SHP77 (cell line): ENCODE data around the gene ANXA8.
"Not testable (repeated sequence)": the region's sequence is repeated elsewhere in the genome, so short reads cannot be mapped to it uniquely, and the experiment has no call there.

Source experiments
- DNase-seq, 2 experiments: peaks; one replicate each; lab custom pipeline; 2025; lab: John Stamatoyannopoulos, UW

Gene ANXA8

DNA sequence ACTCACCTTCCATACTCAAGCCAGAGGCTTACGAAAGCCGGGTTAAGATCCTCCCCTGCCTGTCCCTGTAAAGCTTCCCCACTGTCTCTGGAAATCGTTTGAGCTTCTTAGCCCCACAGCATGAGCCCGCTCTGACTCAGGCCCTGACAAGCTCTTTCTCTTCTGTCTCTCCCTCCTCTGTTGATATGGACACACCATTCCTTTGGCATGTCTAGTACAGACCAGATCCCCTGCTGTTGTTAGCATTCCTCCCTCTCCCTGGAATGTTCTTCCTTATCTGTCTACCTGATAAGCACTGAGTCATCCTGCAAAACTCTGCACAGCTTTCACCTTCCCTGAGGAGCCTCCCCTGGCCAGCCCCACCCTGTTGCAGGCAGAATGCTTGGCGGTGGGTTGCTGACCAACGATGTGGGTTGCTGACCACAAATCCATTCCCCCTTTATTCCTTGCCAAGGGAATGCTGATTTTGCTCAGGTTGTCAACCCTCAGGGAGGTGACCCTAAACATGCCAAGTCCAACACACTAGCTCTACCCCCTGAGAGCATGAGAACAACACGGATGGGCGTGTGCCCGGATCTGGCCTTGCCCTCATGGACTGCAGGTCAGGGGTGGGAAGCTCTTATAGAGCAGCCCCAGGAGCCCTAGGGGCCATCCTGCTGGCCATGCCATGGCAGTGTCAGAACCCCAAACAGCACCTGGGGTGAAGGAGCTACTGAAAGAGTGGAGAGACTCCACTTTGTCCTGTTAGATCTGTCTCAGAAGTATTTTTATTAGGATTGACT, 21.1 kb downstream of the ANXA8 start:
- DNase-seq: not testable (repeated sequence)

DNA sequence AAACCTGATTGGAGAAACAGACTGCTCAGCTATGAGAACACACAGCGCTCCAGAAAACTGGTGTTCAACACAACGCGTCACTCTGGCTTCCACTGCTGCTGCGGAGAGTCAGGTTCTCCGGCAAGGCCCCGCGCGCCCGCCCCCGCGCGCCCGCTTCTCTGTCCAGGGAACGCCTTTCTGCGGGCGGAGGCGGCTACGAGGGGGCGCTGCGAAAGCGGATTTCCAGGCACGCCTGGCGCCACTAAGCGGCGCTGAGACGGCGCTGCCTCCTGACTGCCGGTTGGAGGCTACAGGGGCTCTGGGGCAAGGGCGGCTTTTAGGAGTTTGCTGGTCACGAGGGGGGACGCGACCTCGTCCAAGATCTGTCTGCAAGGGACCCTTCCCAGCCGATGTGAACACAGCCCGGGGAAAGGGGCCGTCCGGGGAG, 22.6 kb downstream of the ANXA8 start:
- not testable (repeated sequence) for DNase-seq

DNA sequence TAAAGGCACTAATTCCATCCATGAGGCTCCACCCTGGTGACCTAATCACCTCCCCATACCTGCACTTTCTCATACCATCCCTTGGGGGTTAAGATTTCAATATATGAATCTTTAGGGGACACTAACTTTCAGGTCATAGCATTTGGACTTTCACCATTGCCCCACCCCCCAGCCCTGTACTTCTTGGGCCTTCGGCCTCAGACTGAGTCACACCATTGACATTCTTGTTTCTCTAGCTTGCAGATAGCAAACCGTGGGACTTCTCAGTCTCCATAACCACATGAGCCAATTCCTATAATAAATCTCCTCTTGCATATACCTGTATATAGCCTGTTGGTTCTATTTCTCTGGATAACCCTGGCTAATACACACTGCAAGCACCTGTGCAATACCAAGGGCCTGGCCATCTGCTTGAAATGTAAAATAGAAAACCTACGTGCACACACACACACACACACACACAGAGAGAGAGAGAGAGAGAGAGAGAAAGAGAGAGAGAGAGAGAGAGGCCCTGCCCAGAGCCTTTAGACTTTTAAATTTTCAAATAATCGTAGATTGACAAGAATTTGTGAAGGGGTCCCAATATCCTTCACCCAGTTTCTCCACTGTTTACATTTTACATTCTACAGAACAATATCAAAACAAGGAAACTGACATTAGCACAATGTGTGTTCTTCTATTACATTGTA, 25.3 kb downstream of the ANXA8 start:
- DNase-seq: no peak

DNA sequence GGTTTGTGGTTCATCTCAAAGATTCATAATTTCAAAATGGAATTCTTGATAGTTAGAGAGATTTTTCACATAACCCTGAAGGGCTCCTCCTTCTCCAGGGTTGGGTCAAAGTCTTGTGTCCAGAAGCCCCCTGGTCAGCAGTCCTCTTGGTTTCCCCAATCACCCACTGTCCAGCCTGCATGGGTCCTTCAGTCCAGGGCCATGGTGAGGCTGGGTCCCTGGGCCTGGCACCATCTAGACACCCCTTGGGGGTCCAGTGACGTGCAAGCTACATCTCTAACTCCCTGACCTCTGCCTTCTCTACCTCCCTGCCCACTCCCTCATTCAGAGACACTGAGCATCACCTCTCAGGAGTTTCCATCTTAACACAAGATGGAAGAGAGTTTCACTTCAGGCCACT, 26.1 kb downstream of the ANXA8 start:
- no peak for DNase-seq

DNA sequence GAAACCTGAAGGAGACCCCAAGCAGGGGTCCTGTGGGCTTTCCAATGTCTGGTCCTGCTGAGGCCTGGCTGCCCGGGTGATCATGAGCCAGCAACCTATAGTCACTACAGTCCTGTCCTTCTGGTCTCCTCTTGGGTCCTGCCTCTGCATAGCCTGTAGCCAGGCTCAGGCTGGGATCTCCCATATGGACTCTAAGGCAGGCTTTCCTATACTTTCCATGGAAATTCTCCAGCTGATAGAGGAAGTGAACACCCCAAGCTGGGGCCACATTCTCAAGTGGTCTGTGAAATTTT, 26.4 kb downstream of the ANXA8 start:
- no peak for DNase-seq

DNA sequence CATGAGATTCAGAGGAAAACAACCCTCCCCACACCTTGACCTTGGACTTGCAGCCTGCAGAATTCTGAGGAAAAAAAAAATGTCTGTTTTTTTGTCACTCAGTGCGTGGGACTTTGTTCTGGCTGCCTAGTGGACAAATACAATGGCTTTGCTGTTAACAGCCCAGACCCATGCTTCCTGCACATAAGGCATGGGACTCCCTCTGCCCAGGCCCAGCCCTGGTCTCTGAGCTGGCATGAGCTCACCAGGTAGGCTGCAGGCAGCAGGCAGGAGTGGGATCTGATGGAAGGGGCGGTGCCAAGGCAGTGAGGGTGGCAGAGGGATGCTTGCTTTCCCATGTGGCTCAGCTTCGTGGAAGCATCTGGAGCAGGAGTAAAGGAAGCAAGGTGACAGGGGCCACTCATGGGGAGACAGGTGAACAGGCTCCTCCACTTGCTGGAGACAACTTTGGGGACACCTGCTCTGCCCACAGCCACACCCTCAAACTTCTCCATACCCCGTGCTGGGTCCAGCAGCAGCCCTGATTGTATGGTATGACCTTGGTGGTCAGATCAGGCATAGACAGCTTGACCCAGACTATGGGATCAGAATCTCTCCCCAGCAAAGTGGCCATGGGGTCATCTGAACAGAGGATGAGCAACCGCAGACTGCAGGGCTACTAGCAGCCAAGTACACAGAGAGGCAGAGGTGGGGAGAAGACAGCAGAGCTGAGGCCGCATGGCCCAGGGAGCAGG, 27.0 kb downstream of the ANXA8 start:
- no peak for DNase-seq

DNA sequence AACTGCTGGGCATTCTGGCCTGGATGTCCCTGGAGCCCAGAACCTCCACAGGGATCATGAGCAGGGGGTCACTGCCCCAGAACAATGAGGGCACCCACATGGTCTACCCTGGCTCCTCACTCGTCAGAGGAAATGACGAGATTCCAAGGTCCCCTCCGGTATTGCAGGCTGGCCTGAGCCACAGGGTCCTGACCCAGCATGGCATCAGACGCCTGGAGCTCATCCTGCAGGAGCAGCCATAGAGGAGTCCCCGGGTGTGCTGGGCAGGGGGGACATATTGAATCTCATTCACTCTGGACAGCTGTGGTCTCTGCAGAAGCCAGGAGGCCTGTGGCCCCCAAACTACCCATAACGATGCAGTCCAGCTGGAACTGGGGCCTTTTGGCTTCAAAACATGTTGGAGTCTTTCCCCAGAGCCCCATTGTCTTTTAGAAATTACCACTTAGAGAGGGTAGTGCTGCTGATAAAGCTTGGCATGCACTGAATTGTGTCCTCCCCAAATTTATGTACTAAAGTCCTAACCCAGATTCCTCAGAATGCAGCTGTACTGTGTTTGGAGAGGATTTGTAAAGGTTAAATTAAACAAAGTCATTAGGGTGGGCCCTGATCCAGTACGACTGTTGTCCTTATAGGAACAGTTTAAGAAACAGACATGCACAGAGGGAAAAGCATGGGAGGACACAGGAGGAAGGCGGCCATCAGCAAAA, 27.7 kb downstream of the ANXA8 start:
- no peak for DNase-seq

DNA sequence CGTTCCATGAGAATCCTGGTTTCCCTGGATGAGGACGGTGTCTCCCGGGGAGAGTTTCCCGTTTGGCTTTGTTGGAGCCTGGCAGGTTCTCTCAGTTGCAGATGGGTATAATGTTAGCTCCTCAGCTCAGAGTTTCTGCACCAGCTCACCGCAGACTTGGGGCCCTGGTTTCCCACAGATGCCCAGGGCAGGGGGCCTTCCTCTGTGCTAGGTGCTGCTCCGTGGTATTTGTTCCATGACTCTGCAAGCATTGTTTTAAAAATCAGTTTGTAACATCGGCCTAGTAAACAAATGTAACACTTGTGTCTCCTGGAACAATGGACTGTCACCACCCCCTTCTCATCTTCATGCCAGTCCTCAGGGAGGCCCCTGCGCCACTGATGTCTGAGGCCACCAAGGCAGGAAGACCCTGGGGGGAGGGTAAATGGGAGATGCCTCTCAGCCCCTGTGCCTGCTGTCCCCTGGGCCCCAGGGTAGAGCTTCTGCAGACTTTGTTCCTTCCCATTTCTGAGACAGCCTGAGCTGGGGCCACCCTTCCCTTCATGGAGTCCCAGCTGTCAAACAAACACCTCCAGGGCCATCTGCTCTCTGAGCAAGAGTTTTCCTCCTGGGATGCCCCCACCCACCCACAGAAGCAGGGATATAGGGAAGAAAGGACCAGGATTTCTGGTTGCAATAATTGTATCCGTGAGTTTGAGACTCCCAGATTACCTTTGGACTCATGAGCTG, 28.4 kb downstream of the ANXA8 start:
- DNase-seq: not testable (repeated sequence)

DNA sequence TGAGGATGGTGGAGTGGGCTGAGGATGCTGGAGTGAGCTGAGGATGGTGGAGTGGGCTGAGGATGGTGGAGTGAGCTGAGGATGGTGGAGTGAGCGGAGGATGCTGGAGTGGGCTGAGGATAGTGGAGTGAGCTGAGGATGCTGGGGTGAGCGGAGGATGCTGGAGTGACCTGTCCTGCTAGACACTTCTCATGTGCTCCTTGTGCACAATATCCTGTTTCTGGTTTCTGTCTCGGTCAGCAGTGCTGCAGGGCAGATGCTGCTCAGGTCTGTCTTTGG, 29.2 kb downstream of the ANXA8 start:
- no peak for DNase-seq

DNA sequence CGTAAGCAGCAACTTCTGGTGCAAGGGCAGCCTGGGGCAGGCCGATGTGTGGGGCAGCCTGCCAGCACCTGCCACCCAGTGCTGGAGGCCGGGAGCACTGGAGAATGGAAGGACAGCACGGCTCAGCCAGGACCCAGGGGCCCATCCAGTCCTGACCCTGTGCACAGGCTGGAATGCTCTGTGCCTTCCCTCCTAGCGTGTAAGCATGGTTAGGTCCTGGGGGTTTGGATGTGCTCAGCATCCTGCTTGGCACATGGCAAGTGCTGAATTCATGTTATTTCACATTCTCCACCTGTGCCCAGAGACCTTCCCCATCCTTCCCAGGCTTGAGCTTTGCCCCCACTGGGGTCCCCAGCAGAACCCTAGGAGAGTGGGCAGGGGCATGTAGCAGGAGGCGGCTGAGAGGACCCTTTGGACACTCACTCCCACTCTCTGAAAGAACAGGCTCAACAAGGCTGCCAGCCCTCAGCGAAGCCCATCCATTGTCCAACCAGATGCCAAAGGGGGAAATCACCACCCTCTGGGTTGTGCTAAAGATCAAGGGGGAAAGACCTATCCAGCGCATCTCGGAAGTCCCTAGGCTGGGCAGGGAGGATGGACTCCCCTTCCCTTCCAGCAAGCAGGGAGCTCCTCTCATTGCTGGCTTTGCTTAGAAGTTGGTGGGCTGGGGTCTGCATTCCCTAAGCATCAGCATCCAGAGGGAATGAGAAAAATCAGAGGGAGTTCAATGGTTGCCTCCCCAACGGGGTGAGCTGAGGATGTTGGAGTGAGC, 29.7 kb downstream of the ANXA8 start:
- no peak for DNase-seq

DNA sequence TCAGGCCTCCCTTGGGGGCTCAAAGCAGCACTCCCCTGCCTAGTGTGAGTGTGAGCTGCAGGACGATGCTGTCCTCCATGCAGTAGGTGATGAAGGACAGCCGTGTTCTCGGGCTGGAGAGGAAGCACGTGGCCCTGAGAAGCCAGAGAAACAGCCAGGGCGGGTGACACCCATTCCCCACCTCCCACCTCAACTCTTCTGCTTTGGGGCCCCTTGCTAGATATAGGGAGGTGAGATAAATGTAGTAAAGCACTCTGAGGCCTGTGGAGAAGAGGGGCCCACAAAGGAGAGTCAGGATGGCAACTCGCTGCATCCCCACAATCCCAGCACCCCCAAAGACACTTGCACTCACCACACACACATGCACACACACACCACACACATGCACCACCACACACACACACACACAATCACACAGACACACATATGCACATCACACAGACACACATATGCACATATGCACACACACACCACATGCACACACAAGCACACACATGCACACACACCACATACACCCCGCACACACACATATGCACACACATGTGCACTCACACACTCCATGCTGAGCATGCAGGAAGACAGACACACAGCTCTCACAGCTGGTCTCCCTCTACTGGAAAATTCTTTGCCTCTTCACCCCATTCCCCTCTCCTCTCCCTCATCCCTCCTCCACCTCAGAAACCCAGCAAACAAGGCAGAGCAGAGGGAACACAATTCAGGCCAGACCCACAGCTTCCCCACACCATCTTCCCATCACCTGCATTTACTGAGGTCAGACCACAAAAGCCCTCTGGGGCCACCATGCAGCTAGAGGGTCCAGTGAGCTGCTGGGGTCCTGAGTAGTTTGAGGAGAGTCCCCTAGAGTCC, 30.5 kb downstream of the ANXA8 start:
- no peak for DNase-seq

DNA sequence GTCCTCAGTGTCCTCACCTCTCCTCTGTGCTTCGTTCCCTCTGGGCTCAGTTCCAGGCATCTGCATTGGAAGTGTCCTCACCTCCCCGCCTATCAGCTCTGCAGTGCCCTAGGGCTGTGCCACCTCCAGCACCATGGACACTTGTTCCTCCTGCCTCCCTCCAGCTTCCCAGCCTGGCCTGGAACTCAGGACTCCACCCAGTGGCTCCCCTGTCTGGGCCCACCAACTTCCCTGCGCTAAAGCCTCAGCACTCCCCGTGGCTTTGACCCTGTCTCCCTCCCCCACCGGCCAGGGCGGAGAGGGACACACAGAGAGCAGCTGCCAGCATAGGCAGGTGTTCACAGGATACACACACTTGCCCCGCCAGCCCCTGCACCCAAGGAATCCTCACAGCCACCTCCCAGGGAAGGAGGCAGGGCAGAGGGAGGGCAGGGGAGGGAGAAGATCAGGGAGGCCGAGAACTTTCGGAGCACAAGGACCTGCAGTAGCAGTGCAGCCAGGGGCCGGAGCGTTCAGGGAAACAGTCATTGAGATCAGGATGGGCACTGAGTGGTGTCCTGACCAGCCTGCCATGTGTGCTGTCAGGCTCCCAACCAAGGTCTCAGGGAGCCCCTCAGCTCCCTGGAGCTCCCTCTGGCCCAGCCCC, 31.3 kb downstream of the ANXA8 start:
- peak; percentile 42 to 47 for DNase-seq

DNA sequence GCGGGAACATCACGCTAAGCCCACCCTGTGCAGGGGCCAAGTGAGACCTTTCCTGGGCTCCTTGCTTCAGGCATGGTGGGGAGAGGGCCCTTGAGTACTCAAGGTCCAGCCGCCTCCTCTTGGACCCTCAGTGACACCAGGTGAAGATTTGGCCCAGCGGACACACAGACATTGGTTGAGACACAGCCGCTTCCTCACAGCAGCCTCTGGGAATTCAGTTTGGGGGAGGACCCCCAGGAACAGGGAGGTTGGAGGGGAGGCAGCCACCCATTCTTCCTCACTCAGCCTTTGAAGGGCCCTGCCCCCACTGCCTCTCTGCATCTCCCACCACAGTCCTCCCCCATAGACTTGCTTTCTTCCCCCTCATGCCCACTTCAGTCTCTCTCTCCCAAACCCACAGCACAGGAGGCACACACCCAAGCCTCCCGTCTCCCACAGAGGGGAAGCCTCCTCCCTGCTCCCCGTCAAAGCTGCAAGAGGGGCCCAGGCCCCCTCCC, 31.9 kb downstream of the ANXA8 start:
- no peak for DNase-seq

DNA sequence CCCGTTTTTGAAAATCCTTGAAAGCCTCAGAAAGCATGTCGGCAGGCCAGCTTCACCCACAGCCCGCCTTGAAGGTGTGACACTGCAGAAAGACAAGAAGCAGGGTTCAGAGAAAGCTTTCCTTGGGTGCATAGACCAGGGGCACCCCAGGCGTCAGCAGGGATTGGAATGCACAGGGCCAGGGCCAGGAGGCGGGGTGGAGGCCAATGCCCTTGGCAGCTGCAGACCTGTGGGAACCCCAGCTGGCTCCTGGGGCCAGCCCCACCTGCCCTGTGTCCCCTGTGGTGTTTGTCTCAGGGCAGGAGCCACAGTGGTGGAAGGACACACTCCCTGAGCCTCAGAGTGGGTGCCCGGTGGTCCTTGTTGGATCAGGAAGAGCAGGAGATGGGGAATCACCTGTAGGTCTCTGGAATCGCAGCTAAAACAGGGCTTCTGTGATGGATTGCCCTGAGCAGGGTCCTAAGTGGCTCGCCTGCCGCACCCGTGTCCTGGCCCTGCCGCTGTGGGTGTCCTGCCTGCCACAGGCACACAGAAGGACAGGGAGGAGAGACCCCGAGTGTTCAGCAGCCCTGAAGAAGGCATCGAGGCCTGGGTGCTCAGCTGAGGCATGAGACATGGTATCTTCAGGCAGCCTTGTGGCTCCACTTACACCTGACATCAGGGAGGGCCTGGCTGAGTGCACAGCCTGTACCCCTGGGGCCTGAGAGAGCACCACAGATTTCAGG, 32.5 kb downstream of the ANXA8 start:
- no peak for DNase-seq

DNA sequence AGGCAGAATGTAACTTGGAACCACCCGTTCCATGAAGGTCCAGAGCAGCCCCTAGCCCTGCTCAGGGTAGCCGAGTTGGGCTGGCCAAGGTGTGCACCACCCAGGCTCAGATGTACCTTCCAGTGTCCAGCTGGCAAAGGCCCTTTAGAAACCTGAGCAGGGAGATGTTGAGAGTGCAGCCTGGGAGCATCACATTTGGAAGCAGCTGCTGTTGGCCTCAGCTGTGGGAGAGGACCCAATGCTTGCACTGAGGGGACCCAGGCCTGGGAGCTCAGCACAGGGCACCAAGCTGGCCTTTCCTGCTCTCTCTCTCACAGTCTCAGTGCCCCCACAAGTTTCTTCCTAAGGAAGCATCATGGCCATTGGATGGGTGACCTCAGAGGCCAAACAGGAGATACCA, 33.5 kb downstream of the ANXA8 start:
- no peak for DNase-seq

DNA sequence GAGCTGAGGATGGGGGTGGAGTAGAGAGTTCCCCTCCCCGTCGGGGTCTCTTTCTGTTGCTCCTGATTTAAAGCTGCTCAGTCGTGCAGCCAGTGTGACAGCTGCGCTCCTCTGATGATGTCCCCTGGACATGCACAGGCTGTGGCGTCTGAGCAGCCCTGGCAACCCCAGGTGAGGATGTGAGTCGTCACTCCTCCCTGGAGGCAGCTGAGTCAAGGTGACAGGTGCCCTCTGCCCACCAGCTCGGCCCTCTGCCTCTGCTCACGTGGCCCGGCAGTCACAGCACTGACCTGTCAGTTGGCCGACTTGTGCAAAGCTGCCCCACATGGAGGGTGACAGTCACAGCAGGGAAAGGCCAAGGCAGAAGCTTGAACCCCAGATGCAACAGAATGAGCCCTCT, 33.9 kb downstream of the ANXA8 start:
- DNase-seq: no peak

DNA sequence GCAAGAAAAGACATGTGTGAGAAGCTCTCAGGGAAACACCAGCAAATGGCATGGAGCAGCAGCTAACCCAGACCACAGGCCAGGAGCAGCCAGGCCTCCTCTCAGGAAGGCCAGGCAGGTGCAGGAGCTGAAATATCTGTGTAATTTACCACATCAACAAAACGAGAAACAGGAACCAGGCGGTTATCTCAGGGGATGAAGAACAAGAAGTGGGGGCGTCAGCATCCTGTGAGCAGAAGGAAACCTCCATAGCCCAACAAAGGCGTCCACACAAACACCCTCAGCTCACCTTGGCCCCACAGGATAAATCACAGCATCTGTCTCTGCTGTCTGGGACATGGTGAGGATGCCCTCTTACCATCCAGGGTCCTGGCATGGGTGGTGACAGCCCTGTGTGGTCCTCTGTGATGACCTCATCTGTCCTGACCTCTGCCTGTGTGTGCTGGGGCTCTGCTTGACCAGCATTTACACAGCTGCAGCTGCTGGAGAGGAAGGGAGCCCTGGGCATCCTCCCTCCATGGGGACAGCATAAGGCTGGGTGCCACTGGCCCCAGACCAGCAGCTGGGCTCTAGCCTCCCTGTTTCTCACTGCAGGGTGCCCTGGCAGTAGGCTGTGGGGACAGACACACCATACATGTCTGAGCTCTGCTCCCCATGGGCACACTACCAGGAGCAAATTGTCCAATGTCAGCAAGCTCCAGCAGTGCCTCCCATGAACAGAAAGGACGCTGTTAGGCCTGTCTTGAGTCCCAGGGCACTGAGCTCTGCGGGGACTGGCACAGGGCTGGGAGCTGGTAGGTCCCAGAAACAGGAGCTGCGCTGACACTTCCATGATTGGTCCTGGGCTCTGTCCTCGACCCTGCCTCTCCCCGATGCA, 34.6 kb downstream of the ANXA8 start:
- peak; percentile 16 to 23 for DNase-seq

DNA sequence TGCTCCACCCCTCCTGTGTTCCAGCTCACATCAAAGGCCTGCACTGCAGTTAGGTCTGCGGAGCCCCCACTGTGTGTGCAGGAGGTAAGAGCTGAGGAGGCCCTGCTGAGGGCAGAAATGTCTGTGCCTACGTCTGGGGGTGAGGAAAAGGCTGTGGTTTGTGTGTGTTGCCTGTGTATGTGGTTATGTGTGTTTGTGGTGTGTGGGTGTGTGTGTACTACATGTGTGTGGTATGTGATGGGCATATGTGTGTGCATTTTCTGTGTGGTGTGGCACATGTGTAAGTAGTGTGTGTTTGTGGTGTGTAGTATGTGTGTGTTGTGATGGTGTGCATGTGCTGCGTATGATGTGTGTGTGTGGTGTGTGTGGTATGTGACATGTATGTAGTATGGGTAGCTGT, 36.2 kb downstream of the ANXA8 start:
- DNase-seq: no peak
